SK-N-SH (cell line): Measurements from ENCODE around the gene HIVEP2. TPM values are rescaled to one million over a fixed set of nuclear protein-coding genes. Genes with fewer than 3 reads are reported as not detected.

Experiments
- CTCF ChIA-PET: fragments of 300-600, 350-600 bp; formaldehyde crosslinking; extraction: SDS; loops from one replicate; lab custom pipeline; 2021; lab: Yijun Ruan, JAX
- POLR2A ChIA-PET: fragments of 350-600 bp; sonication (Branson Sonifier 250); formaldehyde crosslinking; extraction: SDS; loops from one replicate; lab custom pipeline; 2020; ENCODE audit warnings: antibody characterized with exemption, inconsistent platforms; lab: Yijun Ruan, JAX
- DNase-seq: peaks from one replicate; pipeline ENCODE4 v3.0.0; 2012
- H2AFZ ChIP-seq: fragments of 200-600 bp; sonication (generic); 2 replicates; pipeline ENCODE4 v1.8.1; 2016; ENCODE audit warnings: antibody characterized with exemption, mild to moderate bottlenecking, low read depth
- H3F3A ChIP-seq: fragments of 200-600 bp; sonication (generic); replicated peaks from 2 replicates; pipeline ENCODE3; 2016; ENCODE audit warnings: antibody characterized with exemption, mild to moderate bottlenecking; ENCODE audit not compliant: insufficient read depth
- H3K27ac ChIP-seq, 2 experiments: fragments of 200-500 bp in 1 of 2; fragments of 200-600 bp in 1 of 2; sonication (Bioruptor generic) in 1 of 2; sonication (generic), shearing (Covaris generic) in 1 of 2; 2 replicates each; pipeline versions ENCODE4 v1.5.1 to v1.6.1; 2014 to 2016; ENCODE audit warnings: low read depth in 2 of 2, inconsistent platforms in 1 of 2, low read length in 1 of 2, mild to moderate bottlenecking in 1 of 2, mixed read lengths in 1 of 2
- H3K27me3 ChIP-seq: fragments of 200-600 bp; sonication (generic), shearing (Covaris generic); 2 replicates; pipeline ENCODE4 v1.6.1; 2016; ENCODE audit warnings: mixed run types; ENCODE audit not compliant: insufficient read depth
- H3K36me3 ChIP-seq, 2 experiments: fragments of 200-500 bp in 1 of 2; fragments of 200-600 bp in 1 of 2; sonication (Bioruptor generic) in 1 of 2; sonication (generic) in 1 of 2; replicated peaks in 1 of 2; 2 replicates each; pipeline versions ENCODE3 to v1.5.1; 2014 to 2016; ENCODE audit warnings: low read length in 1 of 2, mild to moderate bottlenecking in 1 of 2; ENCODE audit not compliant: insufficient read depth in 2 of 2, control insufficient read depth in 1 of 2
- H3K4me1 ChIP-seq, 2 experiments: fragments of 200-500 bp in 1 of 2; fragments of 200-600 bp in 1 of 2; sonication (Bioruptor generic) in 1 of 2; sonication (generic), shearing (Covaris generic) in 1 of 2; 2 replicates each; pipeline versions ENCODE4 v1.5.1 to v1.6.1; 2014 to 2016; ENCODE audit warnings: low read depth in 1 of 2, low read length in 1 of 2, mixed run types in 1 of 2; ENCODE audit not compliant: insufficient read depth in 2 of 2, control insufficient read depth in 1 of 2
- H3K4me2 ChIP-seq: fragments of 200-600 bp; sonication (generic), shearing (Covaris generic); 2 replicates; pipeline ENCODE4 v1.6.1; 2017; ENCODE audit warnings: mixed run types
- H3K4me3 ChIP-seq, 2 experiments: fragments of 200-500 bp in 1 of 2; fragments of 200-600 bp in 1 of 2; sonication (Bioruptor generic) in 1 of 2; sonication (generic), shearing (Covaris generic) in 1 of 2; 2 replicates each; pipeline versions ENCODE4 v1.5.1 to v1.8.1; 2014 to 2016; ENCODE audit warnings: low read depth in 2 of 2, inconsistent platforms in 1 of 2, low read length in 1 of 2, mild to moderate bottlenecking in 1 of 2, mixed read lengths in 1 of 2, moderate library complexity in 1 of 2
- H3K79me2 ChIP-seq: fragments of 200-600 bp; sonication (generic); 2 replicates; pipeline ENCODE4 v1.8.1; 2017; ENCODE audit warnings: mild to moderate bottlenecking; ENCODE audit not compliant: insufficient read depth
- H3K9ac ChIP-seq: fragments of 200-600 bp; sonication (generic); 2 replicates; pipeline ENCODE4 v1.6.1; 2017; ENCODE audit warnings: mixed run types
- H3K9me2 ChIP-seq: fragments of 200-600 bp; sonication (generic); 2 replicates; pipeline ENCODE4 v1.6.1; 2017; ENCODE audit warnings: mixed run types
- H3K9me3 ChIP-seq: fragments of 200-600 bp; sonication (generic); 2 replicates; pipeline ENCODE4 v1.6.1; 2017; ENCODE audit warnings: mixed run types, mild to moderate bottlenecking, moderate library complexity
- H4K20me1 ChIP-seq: fragments of 200-600 bp; sonication (generic); 2 replicates; pipeline ENCODE4 v1.6.1; 2017; ENCODE audit warnings: mild to moderate bottlenecking, mixed run types; ENCODE audit not compliant: insufficient read depth
- ELF1 ChIP-seq: IDR thresholded peaks from 2 replicates; pipeline ENCODE4 v1.4.0; 2012
- EP300 ChIP-seq, 2 experiments: IDR thresholded peaks; 2 replicates each; pipeline versions ENCODE4 v1.4.0 to v1.6.1; 2012; ENCODE audit warnings: borderline replicate concordance in 1 of 2, low read depth in 1 of 2, low read length in 1 of 2
- GABPA ChIP-seq: IDR thresholded peaks from 2 replicates; pipeline ENCODE4 v1.4.0; 2012; ENCODE audit warnings: low read depth, mild to moderate bottlenecking
- MXI1 ChIP-seq: IDR thresholded peaks from 2 replicates; pipeline ENCODE4 v1.6.1; 2012; ENCODE audit warnings: mild to moderate bottlenecking, low read depth, low read length, improper control_type of control experiment
- NFIC ChIP-seq: IDR thresholded peaks from 2 replicates; pipeline ENCODE4 v1.4.0; 2012; ENCODE audit warnings: borderline replicate concordance
- NRF1 ChIP-seq: IDR thresholded peaks from 2 replicates; pipeline ENCODE4 v1.6.1; 2012; ENCODE audit warnings: low read depth, mild to moderate bottlenecking, low read length
- POLR2AphosphoS5 ChIP-seq: IDR thresholded peaks from 2 replicates; pipeline ENCODE4 v1.6.1; 2012; ENCODE audit warnings: low read depth, low read length
- RAD21 ChIP-seq: IDR thresholded peaks from 2 replicates; pipeline ENCODE4 v1.6.1; 2012; ENCODE audit warnings: mild to moderate bottlenecking, low read length
- RCOR1 ChIP-seq: fragments of 150-350 bp; IDR thresholded peaks from 2 replicates; pipeline ENCODE4 v1.6.1; 2017; ENCODE audit warnings: antibody characterized with exemption, low read length
- RXRA ChIP-seq: IDR thresholded peaks from 2 replicates; pipeline ENCODE4 v1.4.0; 2012; ENCODE audit warnings: low read depth, mild to moderate bottlenecking, borderline replicate concordance
- SIN3A ChIP-seq: IDR thresholded peaks from 2 replicates; pipeline ENCODE4 v1.6.1; 2012; ENCODE audit warnings: low read depth, mild to moderate bottlenecking, low read length, moderate library complexity, borderline replicate concordance
- TAF1 ChIP-seq: IDR thresholded peaks from 2 replicates; pipeline ENCODE4 v1.6.1; 2012; ENCODE audit warnings: low read depth, mild to moderate bottlenecking, low read length, moderate library complexity, borderline replicate concordance
- YY1 ChIP-seq: IDR thresholded peaks from 2 replicates; pipeline ENCODE4 v1.4.0; 2012; ENCODE audit warnings: low read depth, mild to moderate bottlenecking
- WGBS: methylation state at CpG from one replicate; pipeline ENCODE4 v1.1.6; 2017; ENCODE audit warnings: low lambda C conversion rate; 5-methylcytosine and 5-hydroxymethylcytosine counted together
- polyA plus RNA-seq, 3 experiments: library from polyadenylated mRNA; depleted of rRNA; stranded (reverse); fragments of >200 nt; gene quantifications; 2 replicates each; pipeline ENCODE4 v1.2.3, GENCODE V29; 2012
- TF ChIP-seq, protein P1 (sequence below): IDR thresholded peaks from 2 replicates; pipeline ENCODE4; 2012
- TF ChIP-seq, protein P2 (sequence below): IDR thresholded peaks from 2 replicates; pipeline ENCODE4 v1.6.1; 2012; ENCODE audit warnings: mild to moderate bottlenecking, low read depth, low read length, moderate library complexity
- TF ChIP-seq, protein P3 (sequence below): fragments of 150-350 bp; IDR thresholded peaks from 2 replicates; pipeline ENCODE4 v1.6.1; 2016; ENCODE audit warnings: mild to moderate bottlenecking, low read depth, low read length
- TF ChIP-seq, protein P4 (sequence below): IDR thresholded peaks from 2 replicates; pipeline ENCODE4 v1.4.0; 2012; ENCODE audit warnings: low read depth, borderline replicate concordance

The HIVEP2 gene, protein sequence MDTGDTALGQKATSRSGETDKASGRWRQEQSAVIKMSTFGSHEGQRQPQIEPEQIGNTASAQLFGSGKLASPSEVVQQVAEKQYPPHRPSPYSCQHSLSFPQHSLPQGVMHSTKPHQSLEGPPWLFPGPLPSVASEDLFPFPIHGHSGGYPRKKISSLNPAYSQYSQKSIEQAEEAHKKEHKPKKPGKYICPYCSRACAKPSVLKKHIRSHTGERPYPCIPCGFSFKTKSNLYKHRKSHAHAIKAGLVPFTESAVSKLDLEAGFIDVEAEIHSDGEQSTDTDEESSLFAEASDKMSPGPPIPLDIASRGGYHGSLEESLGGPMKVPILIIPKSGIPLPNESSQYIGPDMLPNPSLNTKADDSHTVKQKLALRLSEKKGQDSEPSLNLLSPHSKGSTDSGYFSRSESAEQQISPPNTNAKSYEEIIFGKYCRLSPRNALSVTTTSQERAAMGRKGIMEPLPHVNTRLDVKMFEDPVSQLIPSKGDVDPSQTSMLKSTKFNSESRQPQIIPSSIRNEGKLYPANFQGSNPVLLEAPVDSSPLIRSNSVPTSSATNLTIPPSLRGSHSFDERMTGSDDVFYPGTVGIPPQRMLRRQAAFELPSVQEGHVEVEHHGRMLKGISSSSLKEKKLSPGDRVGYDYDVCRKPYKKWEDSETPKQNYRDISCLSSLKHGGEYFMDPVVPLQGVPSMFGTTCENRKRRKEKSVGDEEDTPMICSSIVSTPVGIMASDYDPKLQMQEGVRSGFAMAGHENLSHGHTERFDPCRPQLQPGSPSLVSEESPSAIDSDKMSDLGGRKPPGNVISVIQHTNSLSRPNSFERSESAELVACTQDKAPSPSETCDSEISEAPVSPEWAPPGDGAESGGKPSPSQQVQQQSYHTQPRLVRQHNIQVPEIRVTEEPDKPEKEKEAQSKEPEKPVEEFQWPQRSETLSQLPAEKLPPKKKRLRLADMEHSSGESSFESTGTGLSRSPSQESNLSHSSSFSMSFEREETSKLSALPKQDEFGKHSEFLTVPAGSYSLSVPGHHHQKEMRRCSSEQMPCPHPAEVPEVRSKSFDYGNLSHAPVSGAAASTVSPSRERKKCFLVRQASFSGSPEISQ (N-terminal part only)
- 2.5 and 2.8 TPM in 2 replicates for polyA plus RNA-seq (2012; rRNA removed)
- polyA plus RNA-seq (2012; cell fraction: cytosol; rRNA removed), result 2.9 TPM in 2 replicates
- polyA plus RNA-seq (2012; cell fraction: nucleus; rRNA removed), result 5.1 and 6.3 TPM in 2 replicates

DNA sequence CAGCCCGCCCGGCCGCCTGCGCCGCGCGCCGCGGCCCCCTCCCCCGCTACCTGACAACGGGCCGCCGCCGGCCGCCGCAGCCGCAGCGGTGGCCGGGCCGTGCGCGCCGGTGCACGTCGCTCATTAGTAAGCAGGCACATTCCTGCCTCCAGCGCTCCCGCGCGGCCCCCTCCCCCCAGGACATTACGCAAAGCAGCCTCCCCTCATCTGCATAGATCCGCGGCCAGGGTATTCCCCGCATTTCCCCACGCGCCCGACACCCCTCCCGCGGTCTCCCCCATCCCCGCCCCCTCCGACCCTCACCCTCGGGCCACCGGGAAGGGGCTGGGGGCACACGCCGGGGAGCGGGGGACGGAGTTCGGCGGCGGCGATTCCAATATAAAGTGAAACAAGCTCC lies at the start of gene HIVEP2:
HIVEP2 (minus strand) TSS at position 128 of the 397 bp plus-strand sequence. CDS start 170,438 bp downstream, outside the sequence.
- WGBS, result 5% methylated on average over 4 of the region's 50 CpGs

More for the DNA sequence above, at the start of gene HIVEP2:
- Histone ChIP-seq H2AFZ (peak within 1 kb of the TSS; percentile 72; the same call in 1 of the 2 replicates), H3K36me3 (no peaks in the 10 kb centered on the region), H3K4me2 (peak within 1 kb of the TSS; percentile 96), H3K4me3 (peak within 1 kb of the TSS; percentile 81 to 94), H3K9ac (peak within 1 kb of the TSS; percentile 99), H3K9me2 (no peaks in the 10 kb centered on the region), H3K4me1 (peaks cover 9 to 22% of the 10 kb centered on the region in 2 experiments; a peak in 3 of 4 replicates), H3K79me2 (peaks cover 53% of the 10 kb centered on the region), H4K20me1 (no peaks in the 10 kb centered on the region), H3K9me3 (no peaks in the 10 kb centered on the region), H3K27me3 (no peaks in the 10 kb centered on the region), H3K27ac (peak within 1 kb of the TSS; percentile 96 to 98), H3F3A (peaks cover 15% of the 10 kb centered on the region)
- peak; percentile 80 for DNase-seq
- CTCF ChIA-PET, result interaction anchor here (0.7 to 1.0 kb wide), 4 partner anchors 155 to 482 kb away, joined by 3 to 4 read pairs (median 3); no protein-coding TSS in a partner anchor
- POLR2A ChIA-PET, result interaction anchor here (1.0 to 2.4 kb wide), 3 partner anchors 19 to 115 kb away, joined by 3 to 9 read pairs (median 5); no protein-coding TSS in a partner anchor
- TF ChIP-seq RCOR1 (no peak), NRF1 (no peak), NFIC (no peak), MXI1 (no peak; the same call in 1 of the 2 replicates), RXRA (no peak), ELF1 (no peak), YY1 (no peak), RAD21 (no peak), POLR2AphosphoS5 (no peak), TAF1 (no peak), EP300 (IDR thresholded peaks at IDR 0.05; ENCODE audit: borderline replicate concordance in 1 of 2, low read depth in 1 of 2, low read length in 1 of 2) (no peak; a peak in 1 of 4 replicates), SIN3A (peak; percentile 8; the same call in 1 of the 2 replicates), GABPA (no peak)
- TF ChIP-seq, protein P1, sequence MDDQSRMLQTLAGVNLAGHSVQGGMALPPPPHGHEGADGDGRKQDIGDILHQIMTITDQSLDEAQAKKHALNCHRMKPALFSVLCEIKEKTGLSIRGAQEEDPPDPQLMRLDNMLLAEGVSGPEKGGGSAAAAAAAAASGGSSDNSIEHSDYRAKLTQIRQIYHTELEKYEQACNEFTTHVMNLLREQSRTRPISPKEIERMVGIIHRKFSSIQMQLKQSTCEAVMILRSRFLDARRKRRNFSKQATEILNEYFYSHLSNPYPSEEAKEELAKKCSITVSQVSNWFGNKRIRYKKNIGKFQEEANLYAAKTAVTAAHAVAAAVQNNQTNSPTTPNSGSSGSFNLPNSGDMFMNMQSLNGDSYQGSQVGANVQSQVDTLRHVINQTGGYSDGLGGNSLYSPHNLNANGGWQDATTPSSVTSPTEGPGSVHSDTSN, result 0 out of 2 replicates have a peak, but pooled peaks have one; percentile 7
- TF ChIP-seq, protein P2, sequence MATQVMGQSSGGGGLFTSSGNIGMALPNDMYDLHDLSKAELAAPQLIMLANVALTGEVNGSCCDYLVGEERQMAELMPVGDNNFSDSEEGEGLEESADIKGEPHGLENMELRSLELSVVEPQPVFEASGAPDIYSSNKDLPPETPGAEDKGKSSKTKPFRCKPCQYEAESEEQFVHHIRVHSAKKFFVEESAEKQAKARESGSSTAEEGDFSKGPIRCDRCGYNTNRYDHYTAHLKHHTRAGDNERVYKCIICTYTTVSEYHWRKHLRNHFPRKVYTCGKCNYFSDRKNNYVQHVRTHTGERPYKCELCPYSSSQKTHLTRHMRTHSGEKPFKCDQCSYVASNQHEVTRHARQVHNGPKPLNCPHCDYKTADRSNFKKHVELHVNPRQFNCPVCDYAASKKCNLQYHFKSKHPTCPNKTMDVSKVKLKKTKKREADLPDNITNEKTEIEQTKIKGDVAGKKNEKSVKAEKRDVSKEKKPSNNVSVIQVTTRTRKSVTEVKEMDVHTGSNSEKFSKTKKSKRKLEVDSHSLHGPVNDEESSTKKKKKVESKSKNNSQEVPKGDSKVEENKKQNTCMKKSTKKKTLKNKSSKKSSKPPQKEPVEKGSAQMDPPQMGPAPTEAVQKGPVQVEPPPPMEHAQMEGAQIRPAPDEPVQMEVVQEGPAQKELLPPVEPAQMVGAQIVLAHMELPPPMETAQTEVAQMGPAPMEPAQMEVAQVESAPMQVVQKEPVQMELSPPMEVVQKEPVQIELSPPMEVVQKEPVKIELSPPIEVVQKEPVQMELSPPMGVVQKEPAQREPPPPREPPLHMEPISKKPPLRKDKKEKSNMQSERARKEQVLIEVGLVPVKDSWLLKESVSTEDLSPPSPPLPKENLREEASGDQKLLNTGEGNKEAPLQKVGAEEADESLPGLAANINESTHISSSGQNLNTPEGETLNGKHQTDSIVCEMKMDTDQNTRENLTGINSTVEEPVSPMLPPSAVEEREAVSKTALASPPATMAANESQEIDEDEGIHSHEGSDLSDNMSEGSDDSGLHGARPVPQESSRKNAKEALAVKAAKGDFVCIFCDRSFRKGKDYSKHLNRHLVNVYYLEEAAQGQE, result no peak
- TF ChIP-seq, protein P3, sequence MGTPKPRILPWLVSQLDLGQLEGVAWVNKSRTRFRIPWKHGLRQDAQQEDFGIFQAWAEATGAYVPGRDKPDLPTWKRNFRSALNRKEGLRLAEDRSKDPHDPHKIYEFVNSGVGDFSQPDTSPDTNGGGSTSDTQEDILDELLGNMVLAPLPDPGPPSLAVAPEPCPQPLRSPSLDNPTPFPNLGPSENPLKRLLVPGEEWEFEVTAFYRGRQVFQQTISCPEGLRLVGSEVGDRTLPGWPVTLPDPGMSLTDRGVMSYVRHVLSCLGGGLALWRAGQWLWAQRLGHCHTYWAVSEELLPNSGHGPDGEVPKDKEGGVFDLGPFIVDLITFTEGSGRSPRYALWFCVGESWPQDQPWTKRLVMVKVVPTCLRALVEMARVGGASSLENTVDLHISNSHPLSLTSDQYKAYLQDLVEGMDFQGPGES, result no peak
- TF ChIP-seq, protein P4, sequence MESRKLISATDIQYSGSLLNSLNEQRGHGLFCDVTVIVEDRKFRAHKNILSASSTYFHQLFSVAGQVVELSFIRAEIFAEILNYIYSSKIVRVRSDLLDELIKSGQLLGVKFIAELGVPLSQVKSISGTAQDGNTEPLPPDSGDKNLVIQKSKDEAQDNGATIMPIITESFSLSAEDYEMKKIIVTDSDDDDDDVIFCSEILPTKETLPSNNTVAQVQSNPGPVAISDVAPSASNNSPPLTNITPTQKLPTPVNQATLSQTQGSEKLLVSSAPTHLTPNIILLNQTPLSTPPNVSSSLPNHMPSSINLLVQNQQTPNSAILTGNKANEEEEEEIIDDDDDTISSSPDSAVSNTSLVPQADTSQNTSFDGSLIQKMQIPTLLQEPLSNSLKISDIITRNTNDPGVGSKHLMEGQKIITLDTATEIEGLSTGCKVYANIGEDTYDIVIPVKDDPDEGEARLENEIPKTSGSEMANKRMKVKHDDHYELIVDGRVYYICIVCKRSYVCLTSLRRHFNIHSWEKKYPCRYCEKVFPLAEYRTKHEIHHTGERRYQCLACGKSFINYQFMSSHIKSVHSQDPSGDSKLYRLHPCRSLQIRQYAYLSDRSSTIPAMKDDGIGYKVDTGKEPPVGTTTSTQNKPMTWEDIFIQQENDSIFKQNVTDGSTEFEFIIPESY, result no peak
